ENCODE data around the gene SLCO6A1. TPM values are rescaled to one million over a fixed set of nuclear protein-coding genes. Genes with fewer than 3 reads are reported as not detected.

Gene SLCO6A1
- total RNA-seq, 4 donors from 2014 or later, result not detected

DNA sequence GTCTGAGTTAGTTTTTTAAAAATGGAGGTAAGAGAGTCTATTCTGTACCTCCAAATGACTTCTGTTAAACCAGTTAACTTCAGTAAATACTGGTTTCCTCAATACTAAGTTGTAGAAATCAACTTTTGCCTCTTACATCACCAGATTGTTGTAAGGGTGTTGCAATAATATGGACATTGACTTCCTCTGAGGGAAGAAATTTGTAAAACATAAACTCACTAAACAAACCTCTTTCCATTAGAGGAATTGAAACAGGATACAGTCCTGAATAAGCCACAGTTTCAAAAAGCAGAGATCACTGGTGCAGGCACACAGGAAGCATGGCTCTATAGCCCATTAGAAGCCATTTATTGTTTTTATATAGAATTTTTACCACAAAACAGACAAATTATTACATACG, 32.7 kb upstream of the SLCO6A1 start:
- H3K9me3 ChIP-seq, result no peaks in the 10 kb centered on the region
- ATAC-seq, result peak; percentile 55
- WGBS, 2 donors (ENCODE audit: low coverage in 1 of 2), result 77 to 89% methylated on average over 1 of the region's 1 CpG
- no peaks in the 10 kb centered on the region for H3K36me3 ChIP-seq
- H3K27ac ChIP-seq, result no peak overlapping the region
- H3K4me1 ChIP-seq, result no peaks in the 10 kb centered on the region
- TF ChIP-seq POLR2A (IDR thresholded peaks at IDR 0.05), result no peak
- TF ChIP-seq, protein P1, sequence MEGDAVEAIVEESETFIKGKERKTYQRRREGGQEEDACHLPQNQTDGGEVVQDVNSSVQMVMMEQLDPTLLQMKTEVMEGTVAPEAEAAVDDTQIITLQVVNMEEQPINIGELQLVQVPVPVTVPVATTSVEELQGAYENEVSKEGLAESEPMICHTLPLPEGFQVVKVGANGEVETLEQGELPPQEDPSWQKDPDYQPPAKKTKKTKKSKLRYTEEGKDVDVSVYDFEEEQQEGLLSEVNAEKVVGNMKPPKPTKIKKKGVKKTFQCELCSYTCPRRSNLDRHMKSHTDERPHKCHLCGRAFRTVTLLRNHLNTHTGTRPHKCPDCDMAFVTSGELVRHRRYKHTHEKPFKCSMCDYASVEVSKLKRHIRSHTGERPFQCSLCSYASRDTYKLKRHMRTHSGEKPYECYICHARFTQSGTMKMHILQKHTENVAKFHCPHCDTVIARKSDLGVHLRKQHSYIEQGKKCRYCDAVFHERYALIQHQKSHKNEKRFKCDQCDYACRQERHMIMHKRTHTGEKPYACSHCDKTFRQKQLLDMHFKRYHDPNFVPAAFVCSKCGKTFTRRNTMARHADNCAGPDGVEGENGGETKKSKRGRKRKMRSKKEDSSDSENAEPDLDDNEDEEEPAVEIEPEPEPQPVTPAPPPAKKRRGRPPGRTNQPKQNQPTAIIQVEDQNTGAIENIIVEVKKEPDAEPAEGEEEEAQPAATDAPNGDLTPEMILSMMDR (IDR thresholded peaks at IDR 0.05), result no peak
- no peak for TF ChIP-seq EP300 (IDR thresholded peaks at IDR 0.05)
- no peak for TF ChIP-seq POLR2AphosphoS5 (IDR thresholded peaks at IDR 0.05)
- H3K4me3 ChIP-seq, result no peak overlapping the region
- H3K27me3 ChIP-seq, result no peaks in the 10 kb centered on the region

- no peak overlapping the region for H3K27ac ChIP-seq
- H3K9me3 ChIP-seq, result peaks cover 0 to 5% (median 0%) of the 10 kb centered on the region in 3 donors
- no peak for ATAC-seq
- no peak overlapping the region for H3K4me3 ChIP-seq
- TF ChIP-seq POLR2AphosphoS5 (IDR thresholded peaks at IDR 0.05) (no peak), EP300 (IDR thresholded peaks at IDR 0.05) (no peak), POLR2A (IDR thresholded peaks at IDR 0.05) (no peak)
- TF ChIP-seq, protein P1 (IDR thresholded peaks at IDR 0.05), result no peak
- H3K4me1 ChIP-seq, result no peaks in the 10 kb centered on the region
- H3K27me3 ChIP-seq, result no peaks in the 10 kb centered on the region
- WGBS, 2 donors (ENCODE audit: low coverage in 1 of 2), result 76 to 78% methylated on average over 4 of the region's 4 CpGs
- no peaks in the 10 kb centered on the region for H3K36me3 ChIP-seq
These were observed 30.6 kb upstream of the SLCO6A1 start for GRCh38 chr5:102529447-102529846.

GRCh38 chr5:102529031-102529430, 30.2 kb upstream of the SLCO6A1 start:
- ATAC-seq, result no peak
- H3K4me1 ChIP-seq, result no peaks in the 10 kb centered on the region
- no peaks in the 10 kb centered on the region for H3K27me3 ChIP-seq
- TF ChIP-seq POLR2A (IDR thresholded peaks at IDR 0.05) (no peak), POLR2AphosphoS5 (IDR thresholded peaks at IDR 0.05) (no peak), EP300 (IDR thresholded peaks at IDR 0.05) (no peak)
- TF ChIP-seq, protein P1 (IDR thresholded peaks at IDR 0.05), result no peak
- H3K9me3 ChIP-seq, result peaks cover 0 to 9% (median 0%) of the 10 kb centered on the region in 3 donors
- no peaks in the 10 kb centered on the region for H3K36me3 ChIP-seq
- no peak overlapping the region for H3K27ac ChIP-seq
- H3K4me3 ChIP-seq, result no peak overlapping the region

DNA sequence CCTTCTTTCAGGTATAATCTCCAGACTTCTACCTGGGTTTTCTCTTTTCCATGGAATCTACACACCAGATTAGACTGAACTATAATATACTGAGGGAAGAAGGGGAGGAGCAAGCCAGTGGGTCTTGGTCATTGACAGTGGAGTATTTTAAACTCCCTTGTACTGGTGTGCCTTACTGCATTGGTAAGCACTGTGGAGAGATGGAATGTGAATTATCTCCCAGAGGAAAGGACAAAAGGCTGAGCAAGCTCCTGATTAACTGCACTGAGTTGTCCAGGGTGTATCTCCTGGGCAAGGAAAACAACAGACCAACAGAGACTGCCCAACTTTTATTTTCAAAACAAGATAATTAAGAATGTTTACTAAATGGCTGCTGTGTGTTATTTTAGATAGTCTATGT, 29.8 kb upstream of the SLCO6A1 start:
- no peak overlapping the region for H3K27ac ChIP-seq
- no peak overlapping the region for H3K4me3 ChIP-seq
- H3K36me3 ChIP-seq, result no peaks in the 10 kb centered on the region
- TF ChIP-seq, protein P1 (IDR thresholded peaks at IDR 0.05), result no peak
- no peak for TF ChIP-seq EP300 (IDR thresholded peaks at IDR 0.05)
- no peak for TF ChIP-seq POLR2A (IDR thresholded peaks at IDR 0.05)
- TF ChIP-seq POLR2AphosphoS5 (IDR thresholded peaks at IDR 0.05), result no peak
- no peak for ATAC-seq
- no peaks in the 10 kb centered on the region for H3K27me3 ChIP-seq
- no peaks in the 10 kb centered on the region for H3K4me1 ChIP-seq
- peaks cover 0 to 10% (median 0%) of the 10 kb centered on the region in 3 donors for H3K9me3 ChIP-seq

DNA sequence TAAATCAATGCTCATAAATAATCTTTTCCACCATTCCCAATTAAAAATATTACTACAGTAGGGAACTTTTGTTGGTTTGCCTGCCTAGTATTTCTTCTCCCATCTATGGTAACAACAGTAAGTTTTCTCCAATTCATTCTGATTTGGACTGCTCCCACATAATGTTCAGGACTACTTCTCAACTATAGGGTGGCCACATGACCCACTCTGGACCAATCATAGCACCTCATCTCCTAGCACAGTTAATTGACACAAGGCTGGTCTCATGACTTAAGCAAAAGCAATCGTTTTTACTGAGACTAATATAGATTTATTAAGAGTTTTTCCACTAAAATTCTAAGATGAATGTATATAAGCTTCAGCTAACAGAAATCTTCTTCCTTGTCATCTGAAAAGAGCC, 28.7 kb upstream of the SLCO6A1 start:
- Histone ChIP-seq H3K27me3 (no peaks in the 10 kb centered on the region), H3K4me3 (no peak overlapping the region), H3K4me1 (no peaks in the 10 kb centered on the region), H3K9me3 (peaks cover 0 to 10% (median 0%) of the 10 kb centered on the region in 3 donors), H3K27ac (no peak overlapping the region), H3K36me3 (no peaks in the 10 kb centered on the region)
- no peak for ATAC-seq
- TF ChIP-seq POLR2AphosphoS5 (IDR thresholded peaks at IDR 0.05), result no peak
- TF ChIP-seq, protein P1 (IDR thresholded peaks at IDR 0.05), result no peak
- no peak for TF ChIP-seq EP300 (IDR thresholded peaks at IDR 0.05)
- no peak for TF ChIP-seq POLR2A (IDR thresholded peaks at IDR 0.05)
- WGBS, 2 donors (ENCODE audit: low coverage in 1 of 2), result 39 to 56% methylated on average over 1 of the region's 1 CpG

Measured in gastroesophageal sphincter (tissue), 4 donors.